NK-92 (cell line): ENCODE measurements around the gene SLC25A27.
"Not testable (repeated sequence)": the region's sequence is repeated elsewhere in the genome, so short reads cannot be mapped to it uniquely, and the experiment has no call there.

Experiments
- DNase-seq: peaks from one replicate; lab custom pipeline; 2025; ENCODE audit not compliant: unreplicated experiment; lab: John Stamatoyannopoulos, UW

Gene SLC25A27, protein sequence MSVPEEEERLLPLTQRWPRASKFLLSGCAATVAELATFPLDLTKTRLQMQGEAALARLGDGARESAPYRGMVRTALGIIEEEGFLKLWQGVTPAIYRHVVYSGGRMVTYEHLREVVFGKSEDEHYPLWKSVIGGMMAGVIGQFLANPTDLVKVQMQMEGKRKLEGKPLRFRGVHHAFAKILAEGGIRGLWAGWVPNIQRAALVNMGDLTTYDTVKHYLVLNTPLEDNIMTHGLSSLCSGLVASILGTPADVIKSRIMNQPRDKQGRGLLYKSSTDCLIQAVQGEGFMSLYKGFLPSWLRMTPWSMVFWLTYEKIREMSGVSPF

GRCh38 chr6:46652603-46653438 lies at the start of gene SLC25A27, which contains the start of gene CYP39A1:
Gene SLC25A27, plus strand, starts transcription at chr6:46652975. Its CDS starts 218 bp downstream, at chr6:46653193.
Gene CYP39A1, minus strand, starts transcription at chr6:46652818. Its CDS starts 236 bp downstream, at chr6:46652582.
- DNase-seq, result no peak

- DNase-seq, result no peak
These were observed 47.5 kb upstream of the SLC25A27 start for GRCh38 chr6:46605091-46605797.

DNA sequence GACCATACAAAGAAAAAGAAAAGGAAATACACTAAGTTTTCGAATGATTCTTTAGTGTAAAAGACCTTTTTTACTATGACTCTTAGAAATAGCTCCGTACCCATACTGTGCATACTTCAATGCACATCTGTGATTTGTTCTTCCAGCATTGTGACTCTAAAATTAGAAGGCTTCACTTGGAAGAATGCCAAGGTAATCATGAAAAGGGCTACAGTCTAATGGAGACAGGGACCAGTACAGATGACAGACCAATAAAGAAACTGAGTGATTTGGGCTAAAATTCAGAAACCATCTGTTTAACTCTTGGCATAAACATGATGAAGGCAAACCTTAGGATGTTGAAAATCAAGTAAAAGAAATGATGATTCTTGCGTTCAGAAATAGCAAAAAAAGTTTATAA lies 46.4 kb upstream of the SLC25A27 start:
- DNase-seq, result no peak

GRCh38 chr6:46610862-46611553 lies 41.8 kb upstream of the SLC25A27 start:
- DNase-seq, result no peak

DNA sequence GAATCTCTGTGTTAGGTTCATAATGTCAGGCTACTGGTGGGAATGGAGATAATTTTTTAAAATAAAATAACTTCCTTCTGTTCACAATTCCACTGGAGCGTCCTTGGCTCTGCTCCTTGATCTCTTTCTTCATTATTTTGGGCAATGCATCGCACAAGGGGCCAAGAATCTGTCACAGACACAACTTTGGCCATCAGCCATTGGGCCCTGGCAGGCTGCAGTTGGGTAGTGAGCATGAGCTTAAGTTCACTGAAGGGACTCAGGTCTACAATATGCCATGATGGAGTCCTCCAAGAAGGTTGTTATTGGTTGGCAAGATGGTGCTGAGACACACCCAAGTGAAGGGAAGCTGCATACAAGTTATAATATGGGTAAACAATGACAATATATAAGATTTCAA lies 40.1 kb upstream of the SLC25A27 start:
- DNase-seq, result no peak

- no peak for DNase-seq
These were observed 34.0 kb upstream of the SLC25A27 start for GRCh38 chr6:46618726-46619125.

- DNase-seq, result no peak
These were observed 26.4 kb upstream of the SLC25A27 start for GRCh38 chr6:46626228-46626909.

- DNase-seq, result no peak
These were observed 25.8 kb upstream of the SLC25A27 start for GRCh38 chr6:46626976-46627375.

GRCh38 chr6:46628498-46628897 lies 24.3 kb upstream of the SLC25A27 start:
- DNase-seq, result no peak

- no peak for DNase-seq
These were observed 23.8 kb upstream of the SLC25A27 start for GRCh38 chr6:46628976-46629375.

DNA sequence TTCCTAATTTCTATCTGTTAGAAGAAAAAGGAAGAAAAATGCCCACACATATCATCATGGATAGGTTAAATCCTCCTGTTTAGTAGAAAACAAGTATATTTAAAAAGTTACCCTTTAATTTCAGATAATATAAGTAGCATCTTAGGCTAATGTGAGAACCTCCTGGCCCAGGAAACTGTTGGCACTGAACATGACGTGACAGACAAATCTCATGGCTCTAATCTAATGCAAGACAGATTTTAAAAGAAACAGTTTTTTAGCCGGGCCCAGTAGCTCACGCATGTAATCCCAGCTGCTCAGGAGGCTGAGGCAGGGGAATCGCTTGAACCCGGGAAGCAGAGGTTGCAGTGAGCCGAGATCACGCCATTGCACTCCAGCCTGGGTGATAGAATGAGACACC lies 23.1 kb upstream of the SLC25A27 start:
- DNase-seq, result no peak

DNA sequence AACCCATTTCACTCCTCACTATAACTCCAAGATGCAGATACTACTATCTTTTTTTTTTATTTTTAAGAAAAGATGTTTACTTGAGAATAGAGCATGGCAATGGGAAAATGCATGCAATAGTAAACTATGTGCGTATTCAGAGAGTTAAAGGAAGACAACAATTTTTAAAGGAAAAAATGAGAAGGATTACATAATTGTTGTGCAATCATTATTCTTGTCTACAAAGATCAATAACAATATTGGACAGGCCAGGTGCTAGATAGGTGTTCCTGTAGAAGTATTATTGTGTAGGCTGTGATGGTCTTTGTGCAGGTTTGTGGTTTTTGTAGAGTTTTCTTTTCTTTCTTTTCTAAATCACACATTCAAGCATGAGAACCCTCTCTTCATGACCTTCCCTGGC lies 20.7 kb upstream of the SLC25A27 start:
- DNase-seq, result no peak

GRCh38 chr6:46635462-46635861 lies 17.3 kb upstream of the SLC25A27 start:
- no peak for DNase-seq

- no peak for DNase-seq
These were observed 15.6 kb upstream of the SLC25A27 start for GRCh38 chr6:46637145-46637544.

GRCh38 chr6:46637933-46638332 lies 14.8 kb upstream of the SLC25A27 start:
- no peak for DNase-seq

GRCh38 chr6:46638650-46639049 lies 14.1 kb upstream of the SLC25A27 start:
- no peak for DNase-seq

GRCh38 chr6:46642928-46643751 lies 9.6 kb upstream of the SLC25A27 start:
- DNase-seq, result no peak

GRCh38 chr6:46645265-46645664 lies 7.5 kb upstream of the SLC25A27 start:
- no peak for DNase-seq

GRCh38 chr6:46648108-46648507 lies 4.7 kb upstream of the SLC25A27 start:
- DNase-seq, result not testable (repeated sequence)
